Progenitor cell of endocrine pancreas (in vitro differentiated cells): ENCODE measurements around the gene MAML3. TPM values are rescaled to one million over a fixed set of nuclear protein-coding genes. Genes with fewer than 3 reads are reported as not detected.
A peak's percentile ranks its signal among the peaks of the same experiment; 100 is the strongest.

Source experiments
- DNase-seq: peaks from one replicate; pipeline ENCODE4 v3.0.0; 2021; ENCODE audit warnings: low spot score; ENCODE audit not compliant: unreplicated experiment
- H3K27ac Mint-ChIP-seq: 2 replicates; pipeline ENCODE4 v1.8.0; 2021; ENCODE audit warnings: mild to moderate bottlenecking, moderate library complexity, mixed read lengths
- H3K27me3 Mint-ChIP-seq: 2 replicates; pipeline ENCODE4 v1.8.0; 2021; ENCODE audit warnings: mixed read lengths
- H3K36me3 Mint-ChIP-seq: 2 replicates; pipeline ENCODE4 v1.8.0; 2022; ENCODE audit warnings: mixed read lengths; ENCODE audit not compliant: insufficient read depth
- H3K4me1 Mint-ChIP-seq: 2 replicates; pipeline ENCODE4 v1.8.0; 2021; ENCODE audit warnings: low read depth, mixed read lengths
- H3K4me3 Mint-ChIP-seq: 2 replicates; pipeline ENCODE4 v1.8.0; 2021; ENCODE audit warnings: low read depth, mild to moderate bottlenecking, moderate library complexity, mixed read lengths
- H3K9me3 Mint-ChIP-seq: 2 replicates; pipeline ENCODE4 v1.8.0; 2021; ENCODE audit warnings: low read depth, mixed read lengths
- CTCF ChIP-seq: fragments of 200-600 bp; sonication (generic); IDR thresholded peaks from one replicate; pipeline ENCODE4 v1.5.0; 2021; ENCODE audit warnings: antibody characterized with exemption, mild to moderate bottlenecking; ENCODE audit not compliant: unreplicated experiment
- total RNA-seq: library from RNA; stranded (reverse); gene quantifications from 2 replicates; pipeline ENCODE4 v1.2.1, GENCODE V29; 2021

MAML3 gene
- total RNA-seq, 1 donor from 2014 or later, result 48.5 TPM

- Mint-ChIP-seq H3K4me3 (no peak overlapping the region), H3K36me3 (peaks cover 3% of the 10 kb centered on the region)
Observed at GRCh38 chr4:139838811-139839210, 315.2 kb downstream of the MAML3 start.

GRCh38 chr4:139834981-139835391 lies 319.0 kb downstream of the MAML3 start:
- H3K36me3 Mint-ChIP-seq, result peaks cover 12% of the 10 kb centered on the region
- peak overlapping the region; percentile 53 for H3K27ac Mint-ChIP-seq
- no peak for DNase-seq
- no peak for TF ChIP-seq CTCF
- no peaks in the 10 kb centered on the region for H3K27me3 Mint-ChIP-seq
- H3K4me3 Mint-ChIP-seq, result no peak overlapping the region
- H3K9me3 Mint-ChIP-seq, result no peaks in the 10 kb centered on the region
- peaks cover 44% of the 10 kb centered on the region for H3K4me1 Mint-ChIP-seq

More at GRCh38 chr4:139838811-139839210, 315.2 kb downstream of the MAML3 start:
- Mint-ChIP-seq H3K4me1 (peaks cover 54% of the 10 kb centered on the region), H3K27ac (peak overlapping the region; percentile 37), H3K27me3 (no peaks in the 10 kb centered on the region), H3K9me3 (no peaks in the 10 kb centered on the region)
- TF ChIP-seq CTCF, result no peak
- no peak for DNase-seq

- H3K27ac Mint-ChIP-seq, result peak overlapping the region; percentile 74
- H3K27me3 Mint-ChIP-seq, result no peaks in the 10 kb centered on the region
- TF ChIP-seq CTCF, result no peak
- no peak overlapping the region for H3K4me3 Mint-ChIP-seq
- peaks cover 12% of the 10 kb centered on the region for H3K36me3 Mint-ChIP-seq
- no peak for DNase-seq
- H3K9me3 Mint-ChIP-seq, result no peaks in the 10 kb centered on the region
- H3K4me1 Mint-ChIP-seq, result peaks cover 37% of the 10 kb centered on the region
Observed at GRCh38 chr4:139834226-139834662, 319.7 kb downstream of the MAML3 start.

GRCh38 chr4:139833151-139833910 lies 320.7 kb downstream of the MAML3 start:
- Mint-ChIP-seq H3K36me3 (peaks cover 12% of the 10 kb centered on the region), H3K4me3 (no peak overlapping the region), H3K27me3 (no peaks in the 10 kb centered on the region), H3K4me1 (peaks cover 36% of the 10 kb centered on the region), H3K27ac (no peak overlapping the region), H3K9me3 (no peaks in the 10 kb centered on the region)
- TF ChIP-seq CTCF, result no peak
- no peak for DNase-seq

- H3K9me3 Mint-ChIP-seq, result no peaks in the 10 kb centered on the region
- peak overlapping the region; percentile 0 for H3K27ac Mint-ChIP-seq
- TF ChIP-seq CTCF, result no peak
- H3K36me3 Mint-ChIP-seq, result peaks cover 8% of the 10 kb centered on the region
- no peak overlapping the region for H3K4me3 Mint-ChIP-seq
- H3K27me3 Mint-ChIP-seq, result no peaks in the 10 kb centered on the region
- no peak for DNase-seq
- peaks cover 38% of the 10 kb centered on the region for H3K4me1 Mint-ChIP-seq
Observed at GRCh38 chr4:139828966-139829664, 324.9 kb downstream of the MAML3 start.
